PC-3 (cell line): ENCODE results near the gene DEPP1.

Experiments used
- CTCF ChIP-seq: fragments of 300-600 bp; sonication (generic); conservative IDR thresholded peaks from 2 replicates; pipeline ENCODE4 v1.5.1; 2017; ENCODE audit warnings: antibody characterized with exemption, low read depth, mild to moderate bottlenecking, low read length
- EZH2 ChIP-seq: fragments of 300-600 bp; sonication (generic); IDR thresholded peaks from one replicate; pipeline ENCODE4 v1.6.1; 2017; ENCODE audit warnings: antibody characterized with exemption, mild to moderate bottlenecking, low read length; ENCODE audit not compliant: unreplicated experiment
- EZH2phosphoT487 ChIP-seq: fragments of 300-600 bp; sonication (generic); IDR thresholded peaks from 2 replicates; pipeline ENCODE4 v1.6.1; 2018; ENCODE audit warnings: mild to moderate bottlenecking, antibody characterized with exemption, low read length, borderline replicate concordance

GRCh38 chr10:45003432-45004000 is 24.9 kb upstream of the DEPP1 start:
- TF ChIP-seq CTCF (no peak), EZH2 (no peak), EZH2phosphoT487 (no peak)
